ENCODE measurements around the gene ADORA2B.
"Not testable (repeated sequence)": the region's sequence is repeated elsewhere in the genome, so short reads cannot be mapped to it uniquely, and the experiment has no call there.

Gene ADORA2B

GRCh38 chr17:15926039-15926740 is 18.7 kb upstream of the ADORA2B start:
- DNase-seq: no peak

- no peak for DNase-seq
These were observed 16.6 kb upstream of the ADORA2B start for GRCh38 chr17:15928286-15928785.

DNA sequence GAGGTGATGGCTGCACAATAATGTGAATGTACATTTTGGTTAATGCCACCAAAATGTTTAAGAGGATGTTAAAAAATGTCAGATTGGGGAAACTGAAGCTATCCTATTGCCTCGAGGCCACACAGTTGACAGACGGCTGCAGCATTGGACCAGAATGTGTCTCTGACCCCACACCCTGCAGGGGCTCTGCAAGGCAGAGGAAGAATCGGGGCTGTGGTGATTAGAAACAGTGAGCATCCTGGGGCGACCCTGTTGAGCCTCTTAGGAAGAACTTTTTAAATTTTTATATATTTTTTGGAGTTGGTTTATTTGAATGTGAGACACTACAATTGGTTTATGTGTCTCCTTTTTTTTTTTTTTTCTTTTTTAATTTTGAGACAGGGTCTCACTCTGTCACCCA is 15.0 kb upstream of the ADORA2B start:
- DNase-seq: no peak

DNA sequence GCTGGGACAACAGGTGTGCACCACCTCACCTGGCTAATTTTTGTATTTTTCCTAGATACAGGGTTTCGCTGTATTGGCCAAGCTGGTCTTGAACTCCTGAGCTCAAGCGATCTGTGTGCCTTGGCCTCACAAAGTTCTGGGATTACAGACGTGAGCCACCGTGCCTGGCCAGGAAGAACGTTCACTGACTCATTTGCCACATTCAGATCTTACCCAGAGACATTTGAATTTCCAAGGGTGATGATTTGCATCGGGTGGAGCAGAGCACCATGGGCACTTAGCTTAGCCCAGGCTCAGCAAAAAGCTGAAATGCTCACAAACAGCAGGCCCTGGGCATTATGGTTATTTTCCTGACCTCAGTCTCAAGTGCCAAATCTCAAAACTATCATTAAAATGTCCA is 14.5 kb upstream of the ADORA2B start:
- no peak for DNase-seq

DNA sequence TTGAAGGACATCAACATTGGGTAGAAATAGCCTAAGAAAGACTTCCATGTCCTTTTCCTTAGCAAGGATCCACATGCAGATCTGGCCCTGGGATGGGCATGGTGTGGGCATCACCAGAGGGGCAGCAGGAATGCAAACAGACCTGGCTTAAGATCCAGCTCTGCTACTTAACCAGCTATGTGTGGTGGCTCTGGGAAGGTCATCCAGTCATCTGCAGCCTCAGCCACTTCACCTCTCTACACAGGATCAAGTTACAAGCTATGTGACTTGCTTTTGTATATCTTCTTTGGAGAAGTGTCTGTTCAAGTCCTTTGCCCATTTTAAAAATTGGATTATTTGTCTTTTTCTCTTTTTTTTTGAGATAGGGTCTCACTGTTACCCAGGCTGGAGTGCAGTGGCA is 13.5 kb upstream of the ADORA2B start:
- no peak for DNase-seq

- no peak for DNase-seq
These were observed 10.1 kb upstream of the ADORA2B start for GRCh38 chr17:15934866-15935265.

DNA sequence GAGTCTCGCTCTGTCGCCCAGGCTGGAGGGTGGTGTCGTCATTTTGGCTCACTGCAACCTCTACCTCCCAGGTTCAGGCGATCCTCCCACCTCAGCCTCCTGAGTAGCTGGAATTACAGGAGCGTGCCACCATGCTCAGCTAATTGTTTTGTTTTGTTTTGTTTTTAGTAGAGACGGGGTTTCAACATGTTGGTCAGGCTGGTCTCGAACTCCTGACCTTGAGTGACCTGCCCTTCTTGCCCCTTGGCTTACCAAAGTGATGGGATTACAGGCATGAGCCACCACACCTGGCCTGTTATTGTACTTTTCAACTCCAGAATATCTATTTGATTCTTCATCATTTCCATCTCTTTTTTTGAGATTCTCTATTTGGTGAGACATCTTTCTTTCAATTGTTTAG is 9.0 kb upstream of the ADORA2B start:
- DNase-seq: no peak

DNA sequence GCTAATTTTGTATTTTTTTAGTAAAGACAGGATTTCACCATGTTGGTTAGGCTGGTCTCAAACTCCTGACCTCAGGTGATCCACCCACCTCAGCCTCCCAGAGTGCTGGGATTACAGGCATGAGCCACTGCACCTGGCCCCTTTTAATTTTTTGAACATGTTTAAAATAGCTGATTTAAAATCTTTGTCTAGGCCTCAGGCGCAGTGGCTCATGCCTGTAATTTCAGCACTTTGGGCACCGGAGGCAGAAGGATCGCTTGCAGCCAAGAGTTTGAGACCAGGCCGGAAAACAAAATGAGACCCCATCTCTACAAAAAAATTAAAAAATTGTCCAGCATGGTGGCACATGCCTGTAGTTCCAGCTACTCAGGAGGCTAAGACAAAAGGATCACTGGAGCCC is 8.4 kb upstream of the ADORA2B start:
- DNase-seq: not testable (repeated sequence)

- no peak for DNase-seq
These were observed 3.1 kb upstream of the ADORA2B start for GRCh38 chr17:15941781-15942180.

GRCh38 chr17:15942207-15942833 is 2.6 kb upstream of the ADORA2B start:
- no peak for DNase-seq

DNA sequence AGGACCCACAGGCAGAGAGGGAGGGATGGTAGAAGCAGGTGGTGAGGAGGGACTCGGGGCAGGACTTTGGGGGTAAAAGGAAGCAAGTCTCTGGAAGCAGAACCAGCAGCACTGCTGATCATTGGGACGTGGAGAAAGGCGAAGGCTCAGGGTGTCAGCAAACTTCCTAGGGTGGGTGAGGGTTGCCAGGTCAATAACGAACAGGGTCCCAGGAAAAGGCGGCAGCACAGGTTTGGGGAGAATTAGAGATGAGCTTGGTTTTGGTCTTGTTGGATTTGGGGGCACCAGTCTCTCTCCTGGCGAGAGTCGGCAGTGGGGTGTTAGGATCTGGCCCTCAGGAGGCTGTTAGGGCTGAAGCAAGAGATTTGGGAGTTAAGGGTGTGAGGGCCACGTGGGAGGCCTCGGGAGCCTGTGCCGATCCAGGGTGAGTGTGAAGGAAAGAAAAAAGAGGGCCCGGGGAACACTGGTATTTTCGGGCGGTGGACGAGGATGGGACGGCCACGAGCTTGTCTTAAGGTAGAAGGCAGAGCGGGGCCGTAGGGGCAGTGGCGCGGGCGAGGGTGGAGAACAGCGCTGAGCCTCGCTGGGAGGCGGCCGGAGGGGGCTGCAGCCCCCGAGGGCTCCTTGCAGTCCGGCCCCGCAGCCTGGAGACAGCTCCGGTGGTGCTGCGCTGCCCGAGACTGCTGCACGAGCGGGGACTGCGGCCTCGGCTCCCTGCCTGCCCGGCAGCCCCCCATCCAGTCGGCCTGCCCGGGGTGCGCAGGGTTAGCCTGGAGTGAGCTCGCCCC is 765 bp upstream of the ADORA2B start:
- no peak for DNase-seq

GRCh38 chr17:15945527-15946191 is 729 bp downstream of the ADORA2B start:
- no peak for DNase-seq

DNA sequence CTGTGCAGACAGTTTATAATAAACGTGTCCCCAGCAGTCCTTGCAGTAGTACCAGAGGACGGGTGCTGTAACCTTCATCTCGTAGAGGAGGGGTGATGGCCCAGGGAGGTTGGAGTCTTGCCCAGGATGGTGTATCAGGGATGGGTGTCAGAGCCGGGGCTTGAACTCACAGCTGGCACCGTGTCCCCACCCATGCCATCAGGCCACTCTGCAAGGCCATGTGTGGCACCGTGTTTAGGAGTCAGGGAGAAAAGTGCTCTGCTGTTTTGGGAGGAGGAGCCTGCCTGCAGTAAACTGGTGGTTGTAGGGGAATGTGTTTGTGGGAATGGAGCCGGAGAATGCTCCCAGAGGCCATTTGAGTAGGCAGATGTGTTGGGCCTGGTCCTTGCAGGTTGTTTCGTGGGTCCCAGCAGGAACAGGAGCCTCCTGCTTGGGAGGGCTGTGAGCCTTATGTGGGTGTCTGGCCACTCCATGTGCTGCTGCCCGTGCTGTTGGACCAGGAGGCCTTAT is 1.7 kb downstream of the ADORA2B start:
- DNase-seq: no peak

DNA sequence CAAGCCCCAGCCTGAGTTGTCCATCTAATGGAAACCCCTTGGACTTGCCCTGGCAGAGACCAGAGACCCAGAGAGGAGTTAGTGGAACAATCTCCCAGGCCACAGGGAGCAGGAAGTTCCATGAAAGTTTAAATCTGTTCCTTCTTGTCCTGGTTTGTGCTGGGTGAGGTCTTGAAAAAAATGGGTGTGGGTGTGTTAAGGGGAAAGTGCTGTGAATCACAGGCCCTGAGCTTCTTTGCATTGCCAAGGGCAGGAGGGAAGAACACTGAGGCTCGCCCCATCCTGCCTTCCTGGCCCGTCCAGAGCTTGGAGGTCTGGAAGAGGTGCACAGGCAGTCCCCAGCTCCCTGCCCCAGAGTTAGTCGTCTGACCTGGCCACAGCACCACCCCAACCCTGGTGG is 2.3 kb downstream of the ADORA2B start:
- no peak for DNase-seq

GRCh38 chr17:15947976-15948752 is 3.2 kb downstream of the ADORA2B start:
- no peak for DNase-seq

- no peak for DNase-seq
These were observed 6.6 kb downstream of the ADORA2B start for GRCh38 chr17:15951368-15952047.

GRCh38 chr17:15952048-15952532 is 7.2 kb downstream of the ADORA2B start:
- no peak for DNase-seq

- DNase-seq: no peak
These were observed 8.2 kb downstream of the ADORA2B start for GRCh38 chr17:15952916-15953790.

DNA sequence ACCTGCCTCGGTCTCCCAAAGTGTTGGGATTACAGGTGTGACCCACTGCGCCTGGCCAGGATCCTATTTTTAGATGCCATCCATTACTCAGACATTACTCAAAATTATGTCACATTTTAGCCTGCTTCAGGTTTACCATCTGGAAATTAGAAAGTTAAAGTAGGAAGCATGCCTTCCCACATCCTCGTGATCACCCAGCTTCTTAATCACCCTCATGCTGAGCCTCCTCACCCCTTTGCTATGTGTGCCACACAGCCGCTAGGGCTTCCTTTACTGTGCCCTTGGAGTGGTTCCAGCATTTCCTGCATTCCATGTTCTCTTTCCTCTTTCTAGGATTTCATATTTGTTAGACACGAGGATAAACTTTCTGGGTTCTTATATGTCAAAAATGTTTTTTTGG is 9.3 kb downstream of the ADORA2B start:
- no peak for DNase-seq

DNA sequence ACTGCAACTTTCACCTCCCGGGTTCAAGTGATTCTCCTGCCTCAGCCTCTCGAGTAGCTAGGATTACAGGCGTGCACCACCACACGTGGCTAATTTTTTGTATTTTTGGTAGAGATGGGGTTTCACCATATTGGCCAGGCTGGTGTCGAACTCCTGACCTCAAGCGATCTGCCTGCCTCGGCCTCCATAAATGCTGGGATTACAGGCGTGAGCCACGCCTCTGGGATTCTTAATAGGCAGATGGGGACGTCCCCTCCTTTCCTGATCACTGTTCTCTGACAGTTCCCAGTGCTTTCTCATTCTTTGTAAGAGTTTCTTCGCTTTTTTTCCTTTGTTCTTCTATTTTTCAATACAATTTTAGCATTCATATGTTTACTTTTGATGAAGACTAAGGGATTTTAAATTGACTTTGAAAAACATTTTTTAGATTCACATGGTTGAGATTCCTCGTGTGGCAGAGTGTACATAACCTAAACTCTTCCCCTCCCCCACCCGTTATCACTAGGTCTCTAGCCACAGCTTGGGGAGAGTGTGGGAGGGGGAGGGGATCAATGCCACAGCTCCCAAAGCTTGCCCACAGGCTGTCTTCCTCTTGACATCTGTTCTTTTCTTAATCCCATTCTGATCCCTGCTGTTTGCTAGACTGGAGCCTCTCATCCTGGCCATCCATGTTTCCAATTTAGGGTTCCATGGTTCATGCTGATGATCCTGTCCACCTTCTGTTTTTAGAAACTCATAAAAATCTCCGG is 11.0 kb downstream of the ADORA2B start:
- no peak for DNase-seq

All from NCI-H2107 (cell line).